ENCODE results near the gene SLCO2A1.

SLCO2A1 gene

DNA sequence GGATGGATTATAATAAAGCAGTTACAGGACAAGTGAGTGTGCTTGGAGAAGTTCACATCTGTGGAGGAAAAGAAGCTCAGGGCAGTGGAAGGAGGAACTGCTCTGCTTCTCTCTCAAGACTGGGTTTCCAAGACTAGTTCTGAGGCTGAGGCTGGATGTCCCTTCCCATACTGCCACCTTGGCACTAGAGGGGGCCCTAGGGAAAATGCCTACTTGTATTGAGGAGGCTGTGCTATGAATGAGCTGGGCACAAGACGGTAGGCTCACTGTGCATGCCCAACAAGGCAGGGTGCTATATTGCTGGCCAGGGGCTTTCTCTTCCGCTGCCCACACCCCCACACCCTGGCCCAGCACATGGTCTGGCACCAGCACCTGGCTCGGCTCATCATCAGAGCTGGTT, 65.2 kb downstream of the SLCO2A1 start:
- TF ChIP-seq, protein P1, sequence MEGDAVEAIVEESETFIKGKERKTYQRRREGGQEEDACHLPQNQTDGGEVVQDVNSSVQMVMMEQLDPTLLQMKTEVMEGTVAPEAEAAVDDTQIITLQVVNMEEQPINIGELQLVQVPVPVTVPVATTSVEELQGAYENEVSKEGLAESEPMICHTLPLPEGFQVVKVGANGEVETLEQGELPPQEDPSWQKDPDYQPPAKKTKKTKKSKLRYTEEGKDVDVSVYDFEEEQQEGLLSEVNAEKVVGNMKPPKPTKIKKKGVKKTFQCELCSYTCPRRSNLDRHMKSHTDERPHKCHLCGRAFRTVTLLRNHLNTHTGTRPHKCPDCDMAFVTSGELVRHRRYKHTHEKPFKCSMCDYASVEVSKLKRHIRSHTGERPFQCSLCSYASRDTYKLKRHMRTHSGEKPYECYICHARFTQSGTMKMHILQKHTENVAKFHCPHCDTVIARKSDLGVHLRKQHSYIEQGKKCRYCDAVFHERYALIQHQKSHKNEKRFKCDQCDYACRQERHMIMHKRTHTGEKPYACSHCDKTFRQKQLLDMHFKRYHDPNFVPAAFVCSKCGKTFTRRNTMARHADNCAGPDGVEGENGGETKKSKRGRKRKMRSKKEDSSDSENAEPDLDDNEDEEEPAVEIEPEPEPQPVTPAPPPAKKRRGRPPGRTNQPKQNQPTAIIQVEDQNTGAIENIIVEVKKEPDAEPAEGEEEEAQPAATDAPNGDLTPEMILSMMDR (IDR thresholded peaks at IDR 0.05): 0 out of 2 replicates have a peak, but pooled peaks have one; percentile 29

DNA sequence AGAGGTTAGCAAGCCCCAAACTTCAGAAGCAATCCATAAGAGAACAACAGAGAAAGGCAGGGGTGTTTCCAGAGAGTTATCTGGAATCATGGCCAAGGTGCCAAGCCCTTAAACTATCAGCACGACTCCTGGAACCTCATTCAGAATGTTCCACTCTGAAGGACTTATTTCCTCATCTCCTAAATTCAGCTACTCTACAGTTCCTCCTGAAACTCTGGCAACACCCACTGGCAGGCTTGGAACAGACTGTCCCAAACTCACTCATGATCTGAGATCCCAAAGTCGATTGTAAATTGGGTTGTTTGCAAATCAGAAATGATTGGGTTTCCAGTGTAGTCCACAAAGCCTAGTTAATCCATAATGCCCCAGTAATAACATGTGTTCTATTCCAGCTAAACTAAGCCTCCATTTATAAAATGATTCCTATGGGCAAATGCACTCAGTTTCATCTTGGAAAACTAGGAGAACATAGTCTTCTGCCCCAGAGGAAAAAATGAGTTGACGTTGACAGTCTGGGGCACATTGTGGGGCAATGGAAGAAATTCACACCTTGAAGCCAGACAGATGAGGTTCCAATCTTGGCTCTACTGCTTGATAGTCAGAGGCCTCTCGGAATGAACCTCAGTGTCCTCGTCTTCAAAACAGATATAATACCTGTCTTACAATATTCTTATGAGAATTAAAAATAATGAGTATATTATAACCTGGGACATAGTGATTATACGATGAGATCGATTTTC, 65.9 kb downstream of the SLCO2A1 start:
- TF ChIP-seq, protein P1 (IDR thresholded peaks at IDR 0.05): no peak

DNA sequence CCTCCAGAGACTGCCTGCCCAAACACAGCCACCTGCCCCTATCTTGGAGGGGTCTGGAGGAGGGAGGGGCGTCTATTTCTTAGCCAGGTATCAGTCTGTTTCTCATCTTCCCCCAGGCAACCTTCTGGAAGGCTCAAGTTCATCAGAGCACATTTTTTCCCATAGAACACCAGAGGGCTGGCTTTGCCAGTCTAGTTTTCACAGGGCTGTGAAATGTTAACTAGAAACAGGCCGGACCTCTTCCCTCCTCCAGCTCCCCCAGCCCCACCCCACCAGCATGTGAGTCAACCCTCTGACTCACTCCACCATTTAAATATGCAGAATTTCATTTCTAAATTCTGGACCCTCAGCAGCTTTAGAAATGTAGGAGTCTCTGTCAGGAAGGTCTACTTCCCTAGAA, 66.9 kb downstream of the SLCO2A1 start:
- TF ChIP-seq, protein P1 (IDR thresholded peaks at IDR 0.05): no peak

DNA sequence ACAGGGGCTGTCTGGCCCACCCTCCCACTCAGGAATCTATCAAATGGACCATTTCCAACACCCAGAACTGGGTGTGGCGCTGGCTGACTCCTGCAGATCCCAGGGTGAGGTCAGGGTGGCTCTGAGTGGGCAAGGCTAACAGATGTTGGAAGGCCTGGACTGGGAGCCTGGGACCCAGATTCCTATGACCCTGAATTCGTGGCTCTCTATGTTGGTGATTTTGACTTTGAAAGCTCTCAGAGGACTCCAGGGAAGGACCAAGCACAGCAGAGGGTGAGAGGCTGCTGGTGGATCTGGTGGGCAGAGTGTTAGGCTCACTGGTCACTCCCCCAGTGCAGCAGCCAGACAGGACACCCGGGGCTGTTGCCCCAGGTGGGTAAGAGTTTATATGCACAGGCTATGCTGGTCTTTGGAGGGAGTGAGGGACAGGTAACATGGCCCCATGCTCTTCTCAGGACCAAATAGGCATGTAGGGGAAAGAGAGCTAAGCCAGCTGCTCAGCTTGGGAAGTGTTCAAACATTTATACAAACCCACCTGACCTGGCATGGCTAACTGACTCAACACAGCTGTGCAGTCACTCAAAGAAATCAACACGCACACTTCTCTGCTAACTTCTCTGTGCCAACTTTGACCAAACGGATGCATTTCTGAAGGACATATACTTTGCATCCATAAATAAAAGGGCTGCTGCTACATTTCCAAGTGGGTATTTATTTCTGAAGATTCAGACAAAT, 71.5 kb downstream of the SLCO2A1 start:
- TF ChIP-seq, protein P1 (IDR thresholded peaks at IDR 0.05): no peak

DNA sequence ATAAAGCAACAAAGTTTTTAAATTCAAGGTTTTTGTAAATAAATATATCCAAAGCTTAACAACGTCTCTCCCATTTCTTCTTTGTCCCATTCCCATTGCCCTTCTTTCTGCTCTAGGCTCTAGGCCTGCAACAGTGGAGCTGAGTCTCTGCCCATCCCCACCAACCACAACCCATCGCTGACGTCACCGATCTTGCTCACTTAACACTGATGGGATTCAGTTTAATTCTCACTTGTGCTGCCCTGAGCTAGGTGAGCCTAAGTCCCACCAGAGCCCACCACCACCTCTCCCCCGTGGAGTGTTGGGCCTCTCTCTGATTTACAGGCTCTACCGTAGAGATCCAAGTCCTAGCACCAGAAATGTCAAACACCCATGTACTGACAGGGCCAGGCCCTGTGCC, 72.7 kb downstream of the SLCO2A1 start:
- TF ChIP-seq, protein P1 (IDR thresholded peaks at IDR 0.05): no peak

DNA sequence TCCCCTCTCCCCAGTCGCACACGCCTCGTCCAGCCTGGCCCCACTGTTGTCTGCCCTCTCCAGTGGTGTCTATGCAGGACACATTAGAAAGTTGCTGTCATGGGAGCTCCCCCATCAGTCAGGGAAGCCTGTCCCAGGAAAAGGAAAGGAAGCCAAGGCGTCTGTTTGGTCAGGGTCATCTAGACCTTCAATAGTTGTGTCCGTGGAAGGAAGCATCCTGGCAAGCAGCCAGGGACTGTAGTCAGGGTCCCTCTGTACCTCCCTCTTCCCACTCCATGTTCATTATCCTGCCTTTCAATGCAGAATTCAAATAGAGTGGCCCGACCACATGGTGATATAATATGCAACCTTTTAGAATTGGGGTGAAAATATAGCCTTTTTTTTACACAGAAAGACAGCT, 73.4 kb downstream of the SLCO2A1 start:
- TF ChIP-seq, protein P1 (IDR thresholded peaks at IDR 0.05): no peak

DNA sequence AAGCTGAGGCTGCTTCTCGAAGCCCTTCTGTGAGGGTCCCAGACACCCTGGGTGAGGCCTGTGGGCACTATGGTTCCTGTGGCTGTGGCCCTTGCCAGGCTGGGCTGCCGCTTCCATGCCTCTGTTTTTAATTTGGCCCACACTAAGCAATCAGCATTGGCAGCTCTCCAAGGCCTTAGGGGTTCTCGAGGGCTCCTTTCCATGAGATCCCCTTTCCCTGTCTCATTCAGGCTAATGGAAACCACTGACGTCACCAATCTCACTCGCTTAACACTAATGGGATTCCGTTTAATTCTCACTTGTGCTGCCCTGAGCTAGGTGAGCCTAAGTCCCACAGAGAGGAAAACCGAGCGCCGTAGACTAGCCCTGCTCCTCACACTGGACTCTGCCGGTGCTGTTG, 73.8 kb downstream of the SLCO2A1 start:
- TF ChIP-seq, protein P1 (IDR thresholded peaks at IDR 0.05): no peak
